HG03575 (cell line): ENCODE data around the gene CYB5R4.
"Not testable (repeated sequence)": the region's sequence is repeated elsewhere in the genome, so short reads cannot be mapped to it uniquely, and the experiment has no call there.

ENCODE experiments used
- ATAC-seq: cut with Tn5 transposase; IDR thresholded peaks from one replicate; pipeline ENCODE4 v1.9.1; 2021; ENCODE audit not compliant: unreplicated experiment, insufficient number of reproducible peaks, low FRiP score; ENCODE audit errors: extremely low read depth

CYB5R4 gene

DNA sequence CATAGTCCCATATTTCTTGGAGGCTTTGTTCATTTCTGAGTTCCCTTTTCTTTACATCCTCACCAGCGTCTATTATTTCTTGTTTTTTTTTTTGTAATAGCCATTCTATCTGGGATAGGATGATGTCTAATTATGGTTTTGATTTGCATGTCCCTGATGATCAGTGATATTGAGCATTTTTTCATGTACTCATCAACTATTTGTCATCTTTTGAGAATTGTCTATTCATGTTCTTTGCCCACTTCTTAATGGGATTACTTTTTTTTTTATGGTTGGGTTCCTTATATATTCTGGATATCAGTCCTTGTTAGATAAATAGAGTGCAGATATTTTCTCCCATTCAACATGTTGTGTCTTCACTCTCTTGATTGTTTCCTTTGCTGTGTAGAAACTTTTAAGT, 42.1 kb downstream of the CYB5R4 start:
- no peak for ATAC-seq

DNA sequence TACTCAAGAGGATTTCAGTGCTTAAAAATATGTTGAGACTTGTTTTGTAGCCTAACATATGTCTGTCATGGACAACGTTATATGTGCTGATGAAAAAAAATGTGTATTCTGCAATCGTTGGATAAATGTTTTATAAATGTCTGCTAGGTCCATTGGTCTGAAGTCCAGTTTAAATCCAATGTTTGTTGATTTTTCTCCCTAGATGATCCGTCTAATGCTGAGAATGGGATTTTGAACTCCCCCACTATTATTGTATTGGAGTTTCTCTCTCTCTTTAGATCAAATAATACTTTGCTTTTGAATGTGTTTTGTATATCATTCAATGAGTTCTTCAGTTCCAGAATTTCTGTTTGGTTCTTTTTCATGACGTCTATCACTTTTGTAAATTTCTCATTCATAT, 44.9 kb downstream of the CYB5R4 start:
- ATAC-seq = no peak

DNA sequence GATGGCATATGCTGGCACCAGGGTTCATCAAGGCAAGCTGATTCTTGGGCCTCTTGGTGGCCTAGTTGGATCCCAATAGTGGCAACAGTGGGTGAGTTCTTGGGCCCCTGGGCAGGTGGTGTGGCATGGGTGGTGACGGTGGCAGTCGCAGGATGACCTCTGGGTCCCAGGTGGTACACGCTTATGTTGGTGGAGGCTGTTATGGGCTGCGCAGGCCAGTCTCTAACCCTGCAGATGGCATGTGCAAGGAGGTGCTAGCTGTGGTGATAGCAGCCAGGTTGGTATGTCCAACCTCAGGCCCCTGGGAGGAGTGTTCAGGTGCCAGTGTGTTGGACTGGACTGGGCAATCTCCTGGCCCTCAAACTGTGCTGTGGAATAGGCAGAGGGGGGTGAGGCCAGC, 46.2 kb downstream of the CYB5R4 start:
- no peak for ATAC-seq

DNA sequence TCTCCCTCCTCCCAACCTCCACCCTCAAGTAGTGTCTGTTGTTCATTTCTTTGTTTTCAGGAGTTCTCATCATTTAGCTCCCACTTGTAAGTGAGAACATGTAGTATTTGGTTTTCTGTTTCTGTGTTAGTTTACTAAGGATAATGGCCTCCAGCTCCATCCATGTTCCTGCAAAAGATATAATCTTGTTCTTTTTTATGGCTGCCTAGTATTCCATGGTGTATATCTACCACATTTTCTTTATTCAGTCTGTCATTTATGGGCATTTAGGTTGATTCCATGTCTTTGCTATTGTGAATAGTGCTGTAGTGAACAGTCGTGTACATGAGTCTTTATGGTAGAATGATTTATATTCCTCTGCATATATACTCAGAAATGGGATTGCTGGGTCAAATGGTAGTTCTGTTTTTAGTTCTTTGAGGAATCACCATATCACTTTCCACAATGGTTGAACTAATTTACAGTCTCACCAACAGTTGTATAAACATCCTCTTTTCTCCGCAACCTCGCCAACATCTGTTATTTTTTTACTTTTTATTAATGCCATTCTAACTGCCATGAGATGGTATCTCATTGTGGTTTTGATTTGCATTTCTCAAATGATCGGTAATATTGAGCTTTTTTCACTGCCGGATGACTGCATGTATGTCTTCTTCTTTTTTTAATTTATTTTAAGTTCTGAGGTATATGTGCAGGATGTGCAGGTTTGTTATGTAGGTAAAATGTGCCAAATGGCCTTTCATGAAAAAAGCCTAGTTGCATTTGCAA, 48.3 kb downstream of the CYB5R4 start:
- not testable (repeated sequence) for ATAC-seq

DNA sequence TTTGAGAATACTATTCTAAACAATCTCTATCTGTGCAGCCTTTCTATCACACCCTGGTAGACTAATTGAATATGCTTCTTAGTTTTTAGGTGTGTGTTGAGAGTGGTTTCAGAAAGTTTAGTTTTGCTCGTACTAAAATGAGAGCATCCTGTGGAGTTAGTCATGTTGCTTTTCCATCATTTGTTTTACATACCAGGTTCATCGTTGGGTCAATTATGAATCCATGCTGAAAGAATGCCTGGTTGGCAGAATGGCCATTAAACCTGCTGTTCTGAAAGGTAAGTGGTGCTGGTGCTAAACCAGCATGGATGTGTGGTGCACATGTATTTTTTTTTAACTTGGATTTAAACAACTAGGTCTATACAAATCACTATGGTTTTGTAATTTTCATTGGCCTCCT, 49.3 kb downstream of the CYB5R4 start:
- no peak for ATAC-seq

DNA sequence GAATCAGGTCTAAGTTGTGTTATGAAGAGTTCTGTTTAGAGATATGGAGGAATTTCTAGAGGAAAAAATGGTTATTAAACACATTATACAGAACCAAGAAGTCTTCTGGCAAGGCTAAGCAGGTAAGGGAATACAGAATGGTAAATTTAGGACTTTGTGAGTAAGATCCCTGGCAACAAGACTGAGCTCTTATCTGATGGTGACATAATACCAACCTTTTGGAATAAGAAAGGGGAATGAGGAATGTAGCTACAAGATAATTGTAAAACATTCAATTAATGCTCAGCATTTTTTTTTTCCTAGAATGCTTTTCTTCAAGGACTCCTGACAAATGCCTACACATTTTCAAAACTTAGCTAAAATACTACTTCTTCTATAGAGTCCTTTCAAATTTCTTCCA, 51.8 kb downstream of the CYB5R4 start:
- ATAC-seq = no peak

DNA sequence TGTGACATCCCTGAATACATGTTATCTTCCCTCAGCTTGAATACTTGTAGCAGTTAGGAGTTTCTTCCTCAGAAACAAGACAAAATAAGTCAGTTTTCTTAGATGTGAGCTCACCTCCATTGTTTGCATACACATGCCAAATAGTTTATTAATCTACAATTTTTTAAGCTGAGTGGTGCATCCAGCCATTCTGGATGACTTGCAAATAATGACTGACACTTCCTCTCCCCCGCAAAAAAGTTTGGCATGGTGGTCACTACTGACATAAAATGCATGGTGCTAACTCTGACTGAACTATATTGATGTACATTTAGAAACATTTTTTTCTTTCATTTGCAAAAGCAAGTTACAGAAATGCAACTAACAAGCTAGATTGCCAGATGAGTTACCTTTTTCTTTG, 55.5 kb downstream of the CYB5R4 start:
- ATAC-seq = no peak

DNA sequence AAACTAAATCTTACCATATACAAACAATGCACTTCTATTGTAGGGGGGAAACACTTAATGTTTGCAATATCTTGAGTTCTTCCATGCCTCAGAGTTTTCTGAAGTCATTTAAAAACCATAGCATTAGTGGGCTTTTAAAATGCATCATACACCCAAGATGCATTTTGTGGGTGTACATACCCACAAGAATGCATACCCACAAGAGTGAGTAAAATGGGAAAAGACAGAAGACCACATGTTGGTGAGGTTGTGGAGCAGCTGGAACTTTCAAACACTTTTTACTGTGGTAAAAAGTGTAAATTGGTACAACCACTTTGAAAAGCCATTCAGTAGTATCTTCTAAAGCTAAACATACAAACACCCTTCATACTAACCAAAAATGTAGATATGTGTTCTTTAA, 57.5 kb downstream of the CYB5R4 start:
- ATAC-seq = no peak

DNA sequence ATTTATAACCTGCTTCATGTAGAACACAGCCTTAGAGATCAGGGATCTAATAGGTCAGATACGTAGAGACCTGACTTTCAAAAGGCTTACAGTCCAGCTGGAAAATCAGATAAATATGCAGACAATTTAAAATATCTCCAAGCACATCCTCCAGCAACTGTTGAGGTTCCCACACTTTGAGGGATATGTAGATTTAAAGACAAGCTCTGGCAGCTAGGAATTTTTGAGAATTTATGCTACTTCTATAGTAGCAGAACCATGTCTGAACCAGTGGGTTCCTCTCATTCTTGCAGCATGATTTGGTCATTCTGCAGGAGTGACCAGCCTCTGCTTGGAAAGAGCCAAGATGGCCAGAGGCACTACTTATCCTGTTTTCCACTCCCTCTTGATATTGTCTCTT, 60.5 kb downstream of the CYB5R4 start:
- no peak for ATAC-seq

DNA sequence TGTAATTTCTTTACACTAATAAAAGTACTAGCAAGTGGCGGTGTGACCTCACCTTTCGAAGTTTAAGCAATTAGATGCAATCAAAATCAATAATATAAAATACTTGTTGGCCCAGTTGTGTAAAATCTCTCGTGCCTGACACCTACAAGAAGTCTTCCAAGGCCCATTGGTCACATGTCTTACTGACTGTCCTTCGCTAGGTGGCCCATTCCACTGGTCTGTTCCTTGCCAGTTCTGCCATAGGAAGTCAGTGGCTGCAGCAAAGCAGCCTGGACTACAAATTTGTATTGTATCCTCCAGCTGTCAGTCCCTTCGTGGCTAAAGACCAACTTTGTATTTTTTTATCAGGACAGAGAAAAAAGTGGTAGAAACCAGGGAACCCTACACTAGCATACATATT, 61.8 kb downstream of the CYB5R4 start:
- no peak for ATAC-seq

DNA sequence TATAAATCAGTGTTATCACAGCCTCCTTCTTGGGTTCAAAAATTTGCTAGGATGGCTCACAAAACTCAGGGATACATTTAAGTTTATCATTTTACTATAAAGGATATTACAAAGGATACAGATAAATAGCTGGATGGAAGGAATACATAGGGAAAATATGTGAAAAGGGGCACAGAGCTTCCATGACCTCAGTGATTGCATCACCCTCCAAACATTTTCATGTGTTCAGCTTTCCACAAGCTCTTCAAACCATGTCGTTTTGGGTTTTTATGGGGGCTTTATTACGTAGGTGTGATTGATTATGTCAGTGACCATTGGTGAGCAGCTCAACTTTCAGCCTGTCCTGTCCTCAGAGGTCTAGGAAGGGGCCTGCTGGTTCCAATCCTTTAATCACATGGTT, 68.0 kb downstream of the CYB5R4 start:
- no peak for ATAC-seq

DNA sequence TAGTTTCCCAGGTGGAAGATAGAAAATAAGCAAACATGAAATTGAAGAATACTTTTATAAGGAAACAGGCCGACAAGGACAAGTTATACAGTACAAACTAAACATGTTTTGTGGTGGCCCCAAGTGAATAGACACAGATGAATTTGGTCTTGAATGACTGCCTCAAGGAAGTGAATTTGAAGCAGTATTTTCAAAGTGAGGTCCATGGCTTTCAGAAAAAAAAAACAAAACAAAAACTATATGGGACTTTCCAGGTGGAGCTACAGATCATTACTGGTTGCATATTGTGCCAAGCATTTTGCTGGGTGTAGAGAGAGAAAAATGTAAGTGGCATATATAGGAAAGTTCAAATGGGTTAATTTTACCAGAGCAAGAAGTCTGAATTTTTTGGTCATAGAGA, 68.8 kb downstream of the CYB5R4 start:
- no peak for ATAC-seq

DNA sequence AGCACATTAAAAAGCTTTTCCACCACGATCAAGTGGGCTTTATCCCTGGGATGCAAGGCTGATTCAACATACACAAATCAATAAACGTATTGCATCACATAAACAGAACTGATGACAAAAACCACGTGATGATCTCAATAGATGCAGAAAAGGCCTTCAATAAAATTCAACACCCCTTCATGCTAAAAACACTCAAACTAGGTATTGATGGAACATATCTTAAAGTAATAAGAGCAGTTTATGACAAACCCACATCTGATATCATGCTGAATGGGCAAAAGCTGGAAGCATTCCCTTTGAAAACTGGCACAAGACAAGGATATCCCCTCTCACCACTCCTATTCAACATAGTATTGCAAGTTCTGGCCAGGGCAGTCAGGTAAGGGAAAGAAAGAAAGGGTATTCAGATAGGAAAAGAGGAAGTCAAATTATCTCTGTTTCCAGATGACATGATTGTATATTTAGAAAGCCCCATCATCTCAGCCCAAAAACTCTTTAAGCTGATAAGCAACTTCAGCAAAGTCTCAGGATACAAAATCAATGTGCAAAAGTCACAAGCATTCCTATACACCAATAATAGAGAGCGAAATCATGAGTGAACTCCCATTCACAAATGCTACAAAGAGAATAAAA, 86.8 kb downstream of the CYB5R4 start:
- not testable (repeated sequence) for ATAC-seq

DNA sequence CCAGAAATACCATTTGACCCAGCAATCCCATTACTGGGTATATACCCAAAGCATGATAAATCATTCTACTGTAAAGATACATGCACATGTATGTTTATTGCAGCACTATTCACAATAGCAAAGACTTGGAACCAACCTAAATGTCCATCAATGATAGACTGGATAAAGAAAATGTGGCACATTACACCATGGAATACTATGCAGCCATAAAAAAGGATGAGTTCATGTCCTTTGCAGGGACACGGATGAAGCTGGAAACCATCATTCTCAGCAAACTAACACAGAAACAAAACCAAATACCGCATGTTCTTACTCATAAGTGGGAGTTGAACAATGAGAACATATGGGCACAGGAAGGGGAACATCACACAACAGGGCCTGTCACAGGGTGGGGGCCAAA, 88.5 kb downstream of the CYB5R4 start:
- ATAC-seq = not testable (repeated sequence)

DNA sequence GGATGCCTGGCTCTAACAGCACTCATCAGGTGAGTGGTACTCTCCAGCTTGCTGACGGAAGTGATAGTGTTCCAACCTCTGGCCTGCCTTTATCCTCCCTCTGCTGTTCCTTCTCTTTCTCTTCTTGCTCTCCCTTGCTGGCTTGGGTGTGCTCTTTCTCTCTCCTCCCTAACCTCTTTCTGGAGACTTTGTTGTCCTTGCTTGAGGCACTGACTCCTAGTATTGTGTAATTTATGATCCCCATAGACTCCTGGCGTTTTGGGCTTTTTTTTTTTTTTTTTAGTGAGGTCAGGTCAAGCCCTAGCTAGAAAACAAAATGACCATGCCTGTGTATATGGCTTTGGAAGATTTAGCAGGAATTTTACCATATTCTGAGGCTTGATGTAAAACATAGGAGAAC, 89.4 kb downstream of the CYB5R4 start:
- ATAC-seq = no peak

DNA sequence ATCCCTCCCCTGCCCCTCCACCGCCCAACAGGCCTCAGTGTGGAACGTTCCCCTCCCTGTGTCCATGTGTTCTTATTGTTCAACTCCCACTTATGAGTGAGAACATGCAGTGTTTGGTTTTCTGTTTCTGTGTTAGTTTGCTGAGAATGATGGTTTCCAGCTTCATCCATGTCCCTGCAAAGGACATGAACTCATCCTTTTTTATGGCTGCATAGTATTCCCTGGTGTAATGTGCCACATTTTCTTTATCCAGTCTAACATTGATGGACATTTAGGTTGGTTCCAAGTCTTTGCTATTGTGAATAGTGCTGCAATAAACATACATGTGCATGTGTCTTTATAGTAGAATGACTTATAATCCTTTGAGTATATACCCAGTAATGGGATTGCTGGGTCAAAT, 91.9 kb downstream of the CYB5R4 start:
- ATAC-seq = not testable (repeated sequence)

DNA sequence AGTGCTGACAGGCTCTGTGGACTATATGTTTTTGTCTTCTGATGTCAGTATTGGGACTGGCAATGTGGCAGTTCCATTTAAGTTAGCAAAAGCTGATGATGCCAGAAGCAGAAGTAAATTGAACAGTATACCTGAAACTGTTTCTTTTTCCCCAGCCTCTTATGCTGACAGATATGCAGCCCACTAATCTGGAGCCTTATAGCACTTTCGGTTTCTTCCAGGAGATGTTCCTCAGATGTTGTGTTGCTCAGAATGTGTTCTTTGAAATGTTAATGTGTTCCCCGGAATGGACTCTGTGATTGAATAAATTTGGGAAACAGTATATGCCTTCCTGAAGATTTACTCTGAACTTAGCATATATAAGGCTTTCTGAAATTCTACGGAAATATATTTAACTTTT, 93.3 kb downstream of the CYB5R4 start:
- ATAC-seq = no peak

DNA sequence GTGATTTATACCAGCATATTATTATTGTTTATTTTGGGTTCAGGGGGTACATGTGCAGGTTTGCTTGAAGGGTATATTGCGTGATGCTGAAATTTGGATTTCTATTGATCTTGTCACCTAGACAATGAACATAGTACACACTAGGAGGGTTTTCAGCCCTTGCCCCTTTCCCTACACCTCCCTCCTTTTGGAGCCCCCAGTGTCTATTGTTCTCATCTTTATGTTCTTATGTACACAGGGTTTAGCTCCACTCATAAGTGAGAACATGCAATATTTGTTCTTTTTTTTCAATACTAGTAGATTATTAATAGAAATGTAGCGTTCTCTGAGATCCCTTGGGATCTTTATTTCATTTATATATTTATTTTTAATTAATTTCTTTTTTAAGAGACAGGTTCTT, 94.9 kb downstream of the CYB5R4 start:
- ATAC-seq = no peak

DNA sequence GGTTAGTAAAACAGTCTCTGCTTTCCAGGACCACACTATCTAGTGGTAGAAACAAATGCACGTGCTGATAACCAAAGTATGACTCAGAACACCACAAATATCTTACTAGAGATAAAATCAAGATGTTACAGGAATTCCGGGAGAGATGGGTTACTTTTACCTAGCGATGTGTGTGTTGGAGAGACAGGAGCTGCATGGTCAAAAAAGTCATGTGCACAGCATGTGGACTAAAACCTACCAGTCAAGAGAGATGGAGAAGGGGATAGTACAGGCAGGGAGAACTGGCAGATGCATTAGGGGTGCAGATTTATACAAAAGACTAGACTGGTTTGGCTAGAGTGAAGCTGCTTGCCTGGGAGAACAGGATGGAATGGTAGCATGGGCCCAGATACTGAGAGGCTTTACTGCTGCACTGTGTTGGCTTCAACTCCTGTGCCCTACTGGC, 98.8 kb downstream of the CYB5R4 start:
- no peak for ATAC-seq

DNA sequence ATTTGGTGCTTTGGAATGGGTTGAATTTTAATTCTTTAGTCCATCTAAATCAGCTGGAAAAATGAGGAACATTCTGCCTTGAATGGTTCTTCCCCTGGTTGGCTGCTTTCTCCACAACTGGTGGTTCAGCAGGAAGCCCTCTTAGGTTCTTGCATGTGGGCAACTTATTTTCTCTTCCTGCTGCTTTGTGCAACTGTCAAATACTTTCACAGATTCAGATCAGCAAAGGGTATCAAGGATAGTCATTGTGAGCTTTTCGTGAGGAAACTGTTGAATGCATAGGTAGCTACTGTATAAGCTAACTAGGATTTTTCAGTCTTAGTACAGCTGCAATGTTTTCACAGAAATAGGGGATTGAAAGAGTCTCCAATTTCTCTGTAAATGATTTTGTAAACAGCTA, 101.2 kb downstream of the CYB5R4 start:
- ATAC-seq = no peak

DNA sequence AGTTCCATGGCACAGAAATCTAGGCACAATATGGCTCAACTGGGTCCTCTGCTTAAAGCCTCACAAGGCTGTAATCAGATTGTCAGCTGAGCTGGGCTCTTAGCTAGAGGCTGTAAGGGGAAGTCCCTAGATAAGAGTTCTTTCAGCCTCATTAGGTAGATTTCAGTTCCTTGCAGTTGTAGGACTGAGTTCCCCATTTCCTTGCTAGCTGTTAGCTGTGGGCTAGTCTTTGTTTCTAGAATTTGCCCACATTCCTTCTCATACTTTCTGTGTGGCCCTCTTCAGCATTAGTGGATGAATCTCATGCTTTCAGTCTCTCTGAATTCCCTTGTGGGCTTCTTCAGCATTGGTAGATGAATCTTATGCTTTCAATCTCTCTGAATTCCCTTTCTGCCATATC, 103.1 kb downstream of the CYB5R4 start:
- peak; percentile 73 for ATAC-seq
